OCI-LY3 (cell line): ENCODE data around the gene ARID3C.

Experiments used
- H2AFZ ChIP-seq: fragments of 200-600, 300-600 bp; shearing (Covaris generic); 2 replicates; pipeline ENCODE4 v1.6.0; 2014; ENCODE audit warnings: antibody characterized with exemption, low read depth, low read length
- H3K27ac ChIP-seq: fragments of 200-600, 300-600 bp; sonication (generic); 2 replicates; pipeline ENCODE4 v1.5.1; 2014; ENCODE audit warnings: mild to moderate bottlenecking, low read length, moderate library complexity, mixed read lengths
- H3K27me3 ChIP-seq: fragments of 200-600, 300-600 bp; sonication (generic); 2 replicates; pipeline ENCODE4 v1.6.1; 2014; ENCODE audit warnings: low read depth, low read length, mixed read lengths
- H3K36me3 ChIP-seq: fragments of 200-600, 300-600 bp; sonication (generic); replicated peaks from 2 replicates; pipeline ENCODE3; 2014; ENCODE audit warnings: low read depth, low read length, mixed read lengths
- H3K4me1 ChIP-seq: fragments of 300-600, 200-600 bp; sonication (generic); 2 replicates; pipeline ENCODE4 v1.6.1; 2014; ENCODE audit warnings: low read length, mixed read lengths
- H3K4me2 ChIP-seq: fragments of 200-600, 300-600 bp; sonication (generic); 2 replicates; pipeline ENCODE4 v1.6.1; 2014; ENCODE audit warnings: low read length, mixed read lengths
- H3K4me3 ChIP-seq: fragments of 300-600, 200-600 bp; sonication (generic); 2 replicates; pipeline ENCODE4 v1.5.1; 2014; ENCODE audit warnings: antibody characterized with exemption, mild to moderate bottlenecking, low read length, moderate library complexity
- H3K79me2 ChIP-seq: fragments of 300-600, 200-600 bp; shearing (Covaris generic); 2 replicates; pipeline ENCODE4 v1.6.1; 2014; ENCODE audit warnings: mild to moderate bottlenecking, low read length, mixed read lengths
- H3K9ac ChIP-seq: fragments of 300-600, 200-600 bp; shearing (Covaris generic); 2 replicates; pipeline ENCODE4 v1.6.0; 2014; ENCODE audit warnings: mild to moderate bottlenecking, low read length, moderate library complexity
- H3K9me3 ChIP-seq: fragments of 200-600, 300-600 bp; shearing (Covaris generic); 2 replicates; pipeline ENCODE4 v1.6.1; 2014; ENCODE audit warnings: low read length, mixed read lengths; ENCODE audit not compliant: insufficient read depth
- H4K20me1 ChIP-seq: fragments of 200-600, 300-600 bp; sonication (generic); 2 replicates; pipeline ENCODE4 v1.6.1; 2016; ENCODE audit warnings: low read length, mixed read lengths; ENCODE audit not compliant: insufficient read depth
- CTCF ChIP-seq: fragments of 200-600, 300-600 bp; sonication (generic); IDR thresholded peaks from 2 replicates; pipeline ENCODE4 v1.5.1; 2014; ENCODE audit warnings: antibody characterized with exemption, low read length, low read depth
- EZH2phosphoT487 ChIP-seq: fragments of 200-600 bp; shearing (Covaris generic); IDR thresholded peaks from 2 replicates; pipeline ENCODE4 v1.6.1; 2018; ENCODE audit warnings: antibody characterized with exemption, mixed run types, low read depth

The ARID3C gene

GRCh38 chr9:34580358-34580757 lies 48.5 kb downstream of the ARID3C start:
- no peaks in the 10 kb centered on the region for H4K20me1 ChIP-seq
- H3K4me2 ChIP-seq: no peak overlapping the region
- H2AFZ ChIP-seq: no peak overlapping the region
- H3K4me3 ChIP-seq: no peak overlapping the region
- H3K9me3 ChIP-seq: no peaks in the 10 kb centered on the region
- no peaks in the 10 kb centered on the region for H3K27me3 ChIP-seq
- TF ChIP-seq EZH2phosphoT487 (no peak), CTCF (no peak)
- no peak overlapping the region for H3K9ac ChIP-seq
- H3K79me2 ChIP-seq: no peaks in the 10 kb centered on the region
- H3K4me1 ChIP-seq: peaks cover 23% of the 10 kb centered on the region
- no peaks in the 10 kb centered on the region for H3K36me3 ChIP-seq
- no peak overlapping the region for H3K27ac ChIP-seq

- Histone ChIP-seq H2AFZ (no peak overlapping the region), H3K27me3 (no peaks in the 10 kb centered on the region), H3K9ac (no peak overlapping the region), H3K36me3 (no peaks in the 10 kb centered on the region), H3K27ac (no peak overlapping the region), H4K20me1 (no peaks in the 10 kb centered on the region), H3K9me3 (no peaks in the 10 kb centered on the region), H3K79me2 (no peaks in the 10 kb centered on the region), H3K4me2 (no peak overlapping the region), H3K4me3 (no peak overlapping the region), H3K4me1 (peaks cover 17% of the 10 kb centered on the region)
- no peak for TF ChIP-seq EZH2phosphoT487
- TF ChIP-seq CTCF: no peak
These were observed 49.1 kb downstream of the ARID3C start for GRCh38 chr9:34579808-34580163.

- no peak overlapping the region for H3K27ac ChIP-seq
- H3K9me3 ChIP-seq: no peaks in the 10 kb centered on the region
- no peaks in the 10 kb centered on the region for H4K20me1 ChIP-seq
- H3K4me3 ChIP-seq: no peak overlapping the region
- H3K9ac ChIP-seq: no peak overlapping the region
- no peaks in the 10 kb centered on the region for H3K79me2 ChIP-seq
- H3K4me2 ChIP-seq: no peak overlapping the region
- H3K36me3 ChIP-seq: no peaks in the 10 kb centered on the region
- no peaks in the 10 kb centered on the region for H3K27me3 ChIP-seq
- H3K4me1 ChIP-seq: peaks cover 16% of the 10 kb centered on the region
- H2AFZ ChIP-seq: no peak overlapping the region
- TF ChIP-seq CTCF (no peak), EZH2phosphoT487 (no peak)
These were observed 49.6 kb downstream of the ARID3C start for GRCh38 chr9:34579104-34579807.

- Histone ChIP-seq H4K20me1 (no peaks in the 10 kb centered on the region), H3K27ac (no peak overlapping the region), H3K9me3 (no peaks in the 10 kb centered on the region), H3K27me3 (no peaks in the 10 kb centered on the region), H2AFZ (no peak overlapping the region), H3K4me2 (no peak overlapping the region), H3K79me2 (no peaks in the 10 kb centered on the region), H3K4me3 (no peak overlapping the region), H3K9ac (no peak overlapping the region), H3K4me1 (peaks cover 16% of the 10 kb centered on the region), H3K36me3 (no peaks in the 10 kb centered on the region)
- TF ChIP-seq CTCF (no peak), EZH2phosphoT487 (no peak)
These were observed 50.4 kb downstream of the ARID3C start for GRCh38 chr9:34578241-34579103.
